DMS114 treated with DMSO at 0.1 percent for 48 hours (cell line): ENCODE results near the gene MAGI2.

Experiments
- DNase-seq: peaks from one replicate; lab custom pipeline; 2025; ENCODE audit not compliant: unreplicated experiment; lab: John Stamatoyannopoulos, UW

MAGI2 gene

DNA sequence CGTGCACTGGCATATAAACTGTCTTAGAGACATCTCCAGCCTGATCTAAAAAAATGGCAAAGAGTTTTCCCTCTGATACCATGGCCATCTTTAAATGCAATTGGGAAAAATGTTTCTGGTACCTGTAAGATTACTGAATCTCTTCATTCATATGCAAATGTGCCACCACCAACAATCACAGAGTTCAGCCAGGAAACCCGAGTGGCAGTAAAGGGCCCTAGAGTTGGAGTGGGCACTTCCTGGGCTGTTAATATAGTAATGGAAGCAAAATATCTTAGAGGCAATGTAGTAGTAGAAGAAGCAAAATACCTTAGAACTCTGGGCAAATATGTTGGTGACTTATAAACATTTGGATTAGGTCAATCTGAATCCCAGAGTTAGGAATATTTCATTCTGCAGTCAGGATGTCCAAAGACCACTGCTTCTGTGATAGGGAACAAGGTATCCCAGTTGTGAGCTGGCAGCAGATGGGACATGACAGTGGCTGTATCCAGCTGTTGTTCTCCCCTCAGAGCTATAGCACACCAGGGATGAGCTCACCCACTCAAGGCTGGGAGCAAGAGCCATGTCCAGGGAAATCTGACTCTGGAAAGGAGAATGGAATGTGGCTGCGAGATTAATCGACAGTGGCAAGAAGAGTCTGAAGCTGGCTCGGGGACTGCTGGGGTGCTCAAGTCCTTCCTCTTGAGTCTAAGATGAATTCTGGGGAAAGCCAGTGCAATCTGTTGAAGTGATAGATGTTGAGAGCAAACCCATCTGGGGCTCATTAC lies 1322.8 kb downstream of the MAGI2 start:
- DNase-seq, result no peak

DNA sequence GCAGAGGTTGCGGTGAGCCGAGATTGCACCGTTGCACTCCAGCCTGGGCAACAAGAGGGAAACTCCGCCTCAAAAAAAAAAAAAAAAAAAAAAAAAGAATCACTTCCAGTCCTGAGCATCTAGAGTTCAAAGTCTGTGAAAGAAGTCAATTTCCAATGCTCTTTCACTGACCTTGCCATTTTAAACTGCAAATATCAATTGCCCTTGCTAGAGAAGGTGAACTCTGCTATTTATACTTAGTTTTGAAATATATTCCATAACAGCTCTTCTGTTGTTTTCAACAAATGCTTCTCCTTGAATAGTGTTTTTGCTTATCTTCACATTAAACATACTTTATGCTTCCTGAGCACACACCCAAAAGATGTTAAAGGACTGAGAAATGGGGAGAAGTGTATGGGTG lies 1323.6 kb downstream of the MAGI2 start:
- DNase-seq, result no peak

- no peak for DNase-seq
Measured at GRCh38 chr7:78127009-78127408, 1326.5 kb downstream of the MAGI2 start.

DNA sequence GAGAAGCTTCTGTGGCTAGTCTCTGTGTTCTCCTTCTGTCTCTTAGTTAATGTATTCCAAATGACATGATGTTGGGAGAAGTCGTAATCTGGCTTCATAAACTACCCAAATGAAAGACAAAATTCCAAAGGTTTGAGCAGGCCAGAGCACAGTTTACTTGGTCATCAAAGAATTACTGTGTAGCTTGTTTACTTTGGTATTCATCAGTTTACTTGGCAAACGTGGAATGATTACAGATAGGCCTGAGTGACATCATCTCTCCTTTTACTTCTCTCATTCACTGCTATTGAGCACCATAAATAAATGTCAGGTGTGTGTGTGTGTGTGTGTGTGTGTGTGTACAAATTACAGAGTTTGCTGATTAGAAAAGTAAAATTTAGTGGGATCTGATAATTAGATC lies 1327.6 kb downstream of the MAGI2 start:
- DNase-seq, result no peak

GRCh38 chr7:78124216-78124615 lies 1329.3 kb downstream of the MAGI2 start:
- DNase-seq, result no peak

GRCh38 chr7:78121888-78122287 lies 1331.6 kb downstream of the MAGI2 start:
- DNase-seq, result no peak

DNA sequence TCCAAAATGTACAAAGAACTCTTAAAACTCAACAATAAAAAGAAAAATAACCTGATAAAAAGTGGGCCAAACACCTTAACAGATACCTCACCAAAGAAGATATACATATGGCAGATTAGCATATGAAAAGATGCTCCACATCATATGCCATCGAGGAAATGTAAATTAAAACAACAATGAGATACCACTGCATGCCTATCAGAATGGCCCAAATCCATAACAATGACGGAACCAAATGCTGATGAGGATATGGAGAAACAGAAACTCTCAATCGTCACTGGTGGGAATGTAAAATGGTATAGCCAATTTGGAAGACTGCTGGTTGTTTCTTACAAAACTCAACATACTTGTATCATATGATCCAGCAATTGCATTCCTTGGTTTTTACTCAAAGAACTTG lies 1335.0 kb downstream of the MAGI2 start:
- DNase-seq, result no peak

- DNase-seq, result no peak
Measured at GRCh38 chr7:78115876-78116275, 1337.6 kb downstream of the MAGI2 start.

DNA sequence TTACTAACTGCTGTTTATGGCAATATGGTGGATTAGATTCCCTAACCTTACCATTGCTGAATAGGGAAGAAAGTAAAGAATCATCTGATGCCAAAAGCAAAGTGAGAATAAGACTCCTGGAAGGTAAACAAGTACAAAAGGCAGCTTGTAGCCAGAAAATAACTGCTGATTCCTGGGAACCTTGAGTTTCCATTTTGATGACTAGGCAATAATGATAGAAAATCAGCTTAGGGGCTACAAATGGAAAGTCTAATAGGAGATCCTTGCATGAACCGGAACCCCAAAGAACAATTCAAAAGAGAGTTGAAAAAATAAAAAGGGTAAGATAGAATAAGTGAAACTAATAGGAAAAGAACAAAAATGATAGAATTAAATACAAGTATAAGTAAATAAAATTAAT lies 1338.5 kb downstream of the MAGI2 start:
- DNase-seq, result no peak

- no peak for DNase-seq
Measured at GRCh38 chr7:78112488-78112887, 1341.0 kb downstream of the MAGI2 start.

DNA sequence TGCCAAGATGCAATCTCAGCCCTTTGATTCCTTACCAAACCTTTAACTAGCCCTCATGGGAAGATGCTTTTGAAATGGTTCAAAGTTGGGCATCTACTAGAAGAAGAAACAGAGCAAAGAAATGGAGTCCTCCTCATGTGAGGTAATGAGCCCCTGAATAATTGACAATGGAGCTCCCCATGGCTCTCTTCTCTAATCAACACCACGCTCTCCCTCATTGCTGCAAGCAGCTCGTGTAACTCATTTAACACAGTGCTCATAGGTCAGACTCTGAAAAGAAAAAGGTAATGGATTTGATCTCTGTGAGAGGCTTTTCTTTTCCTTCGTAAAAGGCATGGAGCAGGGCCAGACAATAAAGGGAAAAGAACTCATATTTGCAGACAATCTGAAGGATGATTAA lies 1342.1 kb downstream of the MAGI2 start:
- DNase-seq, result no peak

- DNase-seq, result no peak
Measured at GRCh38 chr7:78103475-78103874, 1350.0 kb downstream of the MAGI2 start.

DNA sequence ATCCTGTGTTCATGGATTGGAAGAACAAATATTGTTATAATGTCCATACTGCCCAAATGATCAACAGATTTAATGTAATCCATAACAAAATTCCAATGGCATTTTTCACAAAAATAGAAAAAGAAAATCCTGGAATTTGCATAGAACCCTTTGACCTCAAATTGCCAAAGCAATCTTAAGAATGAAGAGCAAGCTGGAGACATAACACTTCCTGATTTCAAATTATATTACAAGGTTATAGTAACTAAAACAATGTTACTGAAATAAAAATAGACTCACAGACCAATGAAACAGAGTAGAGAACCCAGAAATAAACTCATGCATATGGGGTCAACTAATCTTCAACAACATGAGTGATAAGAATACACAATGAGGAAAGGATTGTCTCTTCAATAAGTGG lies 1352.4 kb downstream of the MAGI2 start:
- no peak for DNase-seq

- DNase-seq, result no peak
Measured at GRCh38 chr7:78099715-78100394, 1353.6 kb downstream of the MAGI2 start.

- no peak for DNase-seq
Measured at GRCh38 chr7:78095549-78095948, 1357.9 kb downstream of the MAGI2 start.

- DNase-seq, result no peak
Measured at GRCh38 chr7:78092331-78092730, 1361.1 kb downstream of the MAGI2 start.

DNA sequence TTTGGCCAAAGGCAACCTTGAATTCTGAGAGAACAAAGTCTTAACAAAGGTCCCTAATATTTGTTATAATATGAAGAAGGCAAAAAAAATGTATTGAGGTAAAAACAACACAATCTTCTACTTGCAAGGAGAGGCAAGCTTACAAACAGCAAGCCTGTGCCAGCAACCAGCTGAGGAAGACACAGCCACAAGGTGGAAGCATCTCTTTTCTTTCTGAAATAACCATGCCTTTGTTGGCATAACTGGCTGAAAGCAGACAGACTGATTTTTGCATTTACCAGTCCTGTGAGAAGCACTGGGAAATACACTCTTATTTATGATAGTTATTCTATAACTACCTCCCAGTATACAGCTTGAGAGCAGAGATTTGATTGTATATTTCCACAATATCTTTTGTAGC lies 1362.9 kb downstream of the MAGI2 start:
- no peak for DNase-seq

DNA sequence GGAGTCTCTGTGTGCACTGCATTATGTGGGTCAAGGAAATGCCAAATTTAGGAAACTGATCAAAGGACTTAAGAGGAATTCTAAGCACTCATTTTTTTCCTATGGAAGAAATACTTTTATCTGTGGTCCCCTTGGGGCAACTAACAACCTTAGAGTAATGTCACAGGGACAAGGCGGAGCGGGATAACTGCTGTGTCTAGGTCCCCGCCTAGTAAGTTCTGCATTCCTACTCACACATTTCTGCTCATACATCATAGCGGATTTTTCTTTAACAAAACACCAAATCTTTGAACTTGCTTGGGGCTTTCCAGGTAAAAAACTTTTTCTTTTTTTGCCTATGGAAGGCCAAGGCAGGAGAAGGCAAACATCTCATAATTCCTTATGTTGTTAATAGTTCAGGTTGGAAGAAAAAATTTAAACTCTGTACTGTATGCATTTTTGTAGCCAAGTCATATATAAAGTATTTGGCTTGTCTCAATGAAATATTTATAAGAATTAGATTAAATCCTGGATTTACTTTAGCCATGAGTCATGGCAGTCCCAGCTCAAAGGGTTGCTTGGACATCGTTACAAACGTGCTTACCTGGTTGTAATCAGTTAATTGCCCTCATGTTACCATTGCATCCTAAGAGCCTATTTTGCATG lies 1369.9 kb downstream of the MAGI2 start:
- no peak for DNase-seq

DNA sequence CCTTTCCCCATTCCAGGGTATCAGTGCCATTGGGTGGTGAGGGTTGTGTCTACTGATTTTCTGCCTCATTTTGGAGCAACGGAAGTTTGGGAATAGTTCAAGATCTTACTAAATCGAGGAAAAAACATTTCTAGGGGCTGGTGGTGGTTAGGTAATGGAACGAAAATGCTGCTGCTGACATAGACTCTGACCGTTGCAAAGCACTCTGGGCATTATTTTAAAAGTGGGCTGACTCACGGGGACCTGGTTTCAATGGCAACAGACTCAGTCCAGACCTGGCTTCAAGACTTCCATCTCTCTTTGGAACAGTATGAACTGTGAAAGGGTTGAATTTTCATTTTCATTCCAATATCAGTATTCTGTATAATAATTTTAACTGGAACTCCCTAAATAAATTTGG lies 1370.9 kb downstream of the MAGI2 start:
- no peak for DNase-seq

DNA sequence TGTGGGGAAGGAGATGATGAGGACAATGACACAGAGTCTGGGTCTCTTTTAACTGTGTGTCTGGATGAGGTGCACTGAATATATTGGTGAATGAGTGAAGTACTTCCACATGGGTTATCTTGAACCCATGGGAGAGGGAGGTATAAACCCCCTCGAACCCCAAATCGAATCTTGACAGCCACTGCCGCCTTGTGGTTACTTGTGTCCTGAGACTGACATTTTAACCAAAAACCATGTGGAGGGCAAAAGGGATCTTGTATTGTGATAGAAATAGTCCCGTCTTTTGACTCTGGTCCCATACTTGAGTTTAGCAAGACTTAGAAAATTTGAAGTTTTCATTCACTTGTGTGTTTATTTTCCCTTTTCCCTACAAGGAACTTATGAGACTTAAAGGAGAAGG lies 1371.6 kb downstream of the MAGI2 start:
- DNase-seq, result no peak

- DNase-seq, result no peak
Measured at GRCh38 chr7:78081344-78081743, 1372.1 kb downstream of the MAGI2 start.

GRCh38 chr7:78080811-78081210 lies 1372.7 kb downstream of the MAGI2 start:
- no peak for DNase-seq
